IMR-90 (cell line): ENCODE results near the gene CCM2. TPM values are rescaled to one million over a fixed set of nuclear protein-coding genes. Genes with fewer than 3 reads are reported as not detected.

ENCODE experiments used
- ATAC-seq: fragments of 200-7000 bp; cut with Tn5 transposase; 2 replicates; pipeline ENCODE4 v1.9.1; 2020; ENCODE audit warnings: low read depth, mild to moderate bottlenecking, moderate library complexity
- BruUV-seq: library from RNA; stranded (reverse); fragments of 400-500 nt; replicated peaks from 2 replicates; lab custom pipeline; 2021; lab: Mats Ljungman, UMichigan
- CTCF ChIA-PET: fragments of 300-600 bp; formaldehyde crosslinking; extraction: SDS; loops from one replicate; lab custom pipeline; 2021; ENCODE audit warnings: antibody characterized with exemption; lab: Yijun Ruan, JAX
- POLR2A ChIA-PET: fragments of 300-600 bp; sonication (Branson Sonifier 250); formaldehyde crosslinking; loops from one replicate; lab custom pipeline; 2022; ENCODE audit warnings: antibody characterized with exemption; ENCODE audit not compliant: unreplicated experiment; lab: Charles Lee
- DNase-seq: peaks from one replicate; pipeline ENCODE4 v3.0.0; 2013
- H2AFZ ChIP-seq: replicated peaks from 2 replicates; pipeline ENCODE3; 2013; ENCODE audit warnings: low read length, mild to moderate bottlenecking; ENCODE audit not compliant: poor library complexity
- H2AK5ac ChIP-seq: 2 replicates; pipeline ENCODE4 v1.6.1; 2013; ENCODE audit warnings: low read depth, low read length, inconsistent platforms
- H2AK9ac ChIP-seq: replicated peaks from 2 replicates; pipeline ENCODE3; 2013; ENCODE audit warnings: mild to moderate bottlenecking, low read depth, low read length, moderate library complexity; ENCODE audit not compliant: poor library complexity
- H2BK120ac ChIP-seq: 2 replicates; pipeline ENCODE4 v1.6.1; 2013; ENCODE audit warnings: low read depth, low read length, inconsistent platforms
- H2BK15ac ChIP-seq: 3 replicates; pipeline ENCODE4 v1.6.1; 2013; ENCODE audit warnings: low read depth, low read length, inconsistent platforms
- H2BK20ac ChIP-seq: 2 replicates; pipeline ENCODE4 v1.6.1; 2013; ENCODE audit warnings: low read depth, mild to moderate bottlenecking, inconsistent platforms, low read length, moderate library complexity
- H2BK5ac ChIP-seq: 2 replicates; pipeline ENCODE4 v1.6.1; 2013; ENCODE audit warnings: mild to moderate bottlenecking, low read depth, low read length, inconsistent platforms; ENCODE audit not compliant: poor library complexity, severe bottlenecking
- H3K14ac ChIP-seq: replicated peaks from 2 replicates; pipeline ENCODE4 v1.6.1; 2013; ENCODE audit warnings: low read depth, low read length, inconsistent platforms
- H3K18ac ChIP-seq: 2 replicates; pipeline ENCODE4 v1.6.1; 2013; ENCODE audit warnings: low read depth, low read length, control low read depth
- H3K23ac ChIP-seq: 2 replicates; pipeline ENCODE4 v1.6.1; 2013; ENCODE audit warnings: low read depth, low read length, inconsistent platforms
- H3K27ac ChIP-seq: 2 replicates; pipeline ENCODE4 v1.5.1; 2013; ENCODE audit warnings: mild to moderate bottlenecking, control low read depth, low read length; ENCODE audit not compliant: insufficient read depth
- H3K27me3 ChIP-seq: 2 replicates; pipeline ENCODE4 v1.6.1; 2013; ENCODE audit warnings: low read length; ENCODE audit not compliant: control insufficient read depth, insufficient read depth
- H3K36me3 ChIP-seq: 2 replicates; pipeline ENCODE4 v1.6.1; 2013; ENCODE audit warnings: low read length, mixed read lengths; ENCODE audit not compliant: control insufficient read depth, insufficient read depth
- H3K4ac ChIP-seq: 2 replicates; pipeline ENCODE4 v1.6.1; 2013; ENCODE audit warnings: low read depth, low read length, inconsistent platforms
- H3K4me1 ChIP-seq: 2 replicates; pipeline ENCODE4 v1.6.1; 2013; ENCODE audit warnings: low read length, mixed read lengths; ENCODE audit not compliant: control insufficient read depth, insufficient read depth
- H3K4me2 ChIP-seq: 2 replicates; pipeline ENCODE4 v1.6.1; 2013; ENCODE audit warnings: low read depth, mild to moderate bottlenecking, control low read depth, low read length, moderate library complexity
- H3K4me3 ChIP-seq: 2 replicates; pipeline ENCODE4 v1.5.1; 2013; ENCODE audit warnings: low read depth, mild to moderate bottlenecking, control low read depth, low read length, moderate library complexity; ENCODE audit not compliant: insufficient read depth
- H3K56ac ChIP-seq: 2 replicates; pipeline ENCODE4 v1.6.1; 2013; ENCODE audit warnings: low read length, inconsistent platforms; ENCODE audit not compliant: insufficient read depth; ENCODE audit errors: extremely low read depth
- H3K79me1 ChIP-seq, 2 experiments: 2 replicates each; pipeline ENCODE4 v1.6.1; 2013; ENCODE audit warnings: low read length in 2 of 2, inconsistent platforms in 1 of 2, low read depth in 1 of 2
- H3K9ac ChIP-seq: 2 replicates; pipeline ENCODE4 v1.6.1; 2013; ENCODE audit warnings: low read depth, low read length, control low read depth
- H3K9me1 ChIP-seq: 2 replicates; pipeline ENCODE4 v1.6.1; 2013; ENCODE audit warnings: low read length, inconsistent platforms; ENCODE audit not compliant: insufficient read depth
- H3K9me3 ChIP-seq: 2 replicates; pipeline ENCODE4 v1.6.1; 2013; ENCODE audit warnings: low read length; ENCODE audit not compliant: control insufficient read depth, insufficient read depth
- H4K20me1 ChIP-seq: 2 replicates; pipeline ENCODE4 v1.6.1; 2013; ENCODE audit warnings: low read length, inconsistent platforms; ENCODE audit not compliant: insufficient read depth
- H4K5ac ChIP-seq: 2 replicates; pipeline ENCODE4 v1.6.1; 2013; ENCODE audit warnings: mild to moderate bottlenecking, low read depth, low read length, control low read depth
- H4K8ac ChIP-seq, 2 experiments: 2 replicates each; pipeline ENCODE4 v1.6.1; 2013; ENCODE audit warnings: low read depth in 2 of 2, low read length in 2 of 2, control low read depth in 1 of 2, inconsistent platforms in 1 of 2
- H4K91ac ChIP-seq: 2 replicates; pipeline ENCODE4 v1.6.1; 2013; ENCODE audit warnings: low read depth, low read length, inconsistent platforms; ENCODE audit not compliant: insufficient read depth
- BHLHE40 ChIP-seq: fragments of 150-350 bp; IDR thresholded peaks from 2 replicates; pipeline ENCODE4 v1.6.1; 2016; ENCODE audit warnings: mild to moderate bottlenecking, low read depth, low read length
- CHD1 ChIP-seq: IDR thresholded peaks from 2 replicates; pipeline ENCODE4 v1.6.1; 2012; ENCODE audit warnings: low read depth, low read length, improper control_type of control experiment
- FOS ChIP-seq: fragments of 150-350 bp; IDR thresholded peaks from 2 replicates; pipeline ENCODE4 v1.6.1; 2016; ENCODE audit warnings: low read depth, low read length
- MAFK ChIP-seq: IDR thresholded peaks from 2 replicates; pipeline ENCODE4 v1.6.1; 2012; ENCODE audit warnings: low read depth, low read length, improper control_type of control experiment
- MAZ ChIP-seq: IDR thresholded peaks from 2 replicates; pipeline ENCODE4 v1.6.1; 2012; ENCODE audit warnings: low read depth, mild to moderate bottlenecking, low read length, improper control_type of control experiment, moderate library complexity, borderline replicate concordance
- MXI1 ChIP-seq: IDR thresholded peaks from 2 replicates; pipeline ENCODE4 v1.6.1; 2012; ENCODE audit warnings: low read depth, mild to moderate bottlenecking, low read length, moderate library complexity, borderline replicate concordance
- NFE2L2 ChIP-seq: fragments of 150-350 bp; IDR thresholded peaks from 2 replicates; pipeline ENCODE4 v1.6.1; 2016; ENCODE audit warnings: low read depth, mild to moderate bottlenecking, low read length
- POLR2A ChIP-seq: IDR thresholded peaks from 2 replicates; pipeline ENCODE4 v1.6.1; 2012; ENCODE audit warnings: mild to moderate bottlenecking, low read depth, low read length
- RAD21 ChIP-seq: IDR thresholded peaks from 2 replicates; pipeline ENCODE4 v1.6.1; 2012; ENCODE audit warnings: low read length, improper control_type of control experiment
- RFX5 ChIP-seq: IDR thresholded peaks from 2 replicates; pipeline ENCODE4 v1.8.0; 2012; ENCODE audit warnings: low read depth, mild to moderate bottlenecking, low read length, moderate library complexity
- SMC3 ChIP-seq: fragments of 150-350 bp; IDR thresholded peaks from 2 replicates; pipeline ENCODE4 v1.6.1; 2016; ENCODE audit warnings: low read depth, mild to moderate bottlenecking, antibody characterized with exemption, low read length, moderate library complexity
- WGBS, 2 experiments: methylation state at CpG; one replicate each; pipeline versions ENCODE4 v1.1.5 to v1.1.7; 2013; ENCODE audit warnings: missing lambda C conversion rate in 2 of 2; ENCODE audit not compliant: insufficient read length in 1 of 2; ENCODE audit errors: extremely low coverage in 2 of 2; 5-methylcytosine and 5-hydroxymethylcytosine counted together
- dilution Hi-C: fragments of 300-500 bp; cut with HindIII; formaldehyde crosslinking; loops from one replicate; pipeline ENCODE4 v1.14.3; 2018; ENCODE audit warnings: low sequenced_read_pairs; ENCODE audit not compliant: unreplicated experiment
- in situ Hi-C: fragments of 300-500 bp; cut with MboI; formaldehyde crosslinking; loops from 3 replicates; pipeline ENCODE4 v1.14.3; 2019; ENCODE audit warnings: low sequenced_read_pairs, inconsistent platforms, mixed read lengths
- intact Hi-C: fragments of 100-400 bp; cut with micrococcal nuclease; formaldehyde crosslinking; loops from 2 replicates; pipeline ENCODE4 v1.10.0; 2022
- polyA plus RNA-seq, 3 experiments: library from polyadenylated mRNA; depleted of rRNA; stranded (reverse); fragments of >200 nt; gene quantifications; 2 replicates each; pipeline ENCODE4 v1.2.3, GENCODE V29; 2012; ENCODE audit warnings: low replicate concordance in 1 of 3
- total RNA-seq: library from RNA; depleted of rRNA; stranded (reverse); fragments of >200 nt; gene quantifications from 2 replicates; pipeline ENCODE4 v1.2.3, GENCODE V29; 2012
- TF ChIP-seq, protein P1 (sequence below): fragments of 150-350 bp; IDR thresholded peaks from 2 replicates; pipeline ENCODE4 v1.6.1; 2017; ENCODE audit warnings: mild to moderate bottlenecking, antibody characterized with exemption, low read length, low read depth
- TF ChIP-seq, protein P2 (sequence below): fragments of 150-350 bp; IDR thresholded peaks from 2 replicates; pipeline ENCODE4 v1.6.1; 2016; ENCODE audit warnings: low read depth, mild to moderate bottlenecking, low read length, moderate library complexity, borderline replicate concordance

Gene CCM2
- total and polyA plus RNA-seq, 2 of the 4 experiments (the other 2 are of a cell fraction), result 65.2 to 78.5 TPM

DNA sequence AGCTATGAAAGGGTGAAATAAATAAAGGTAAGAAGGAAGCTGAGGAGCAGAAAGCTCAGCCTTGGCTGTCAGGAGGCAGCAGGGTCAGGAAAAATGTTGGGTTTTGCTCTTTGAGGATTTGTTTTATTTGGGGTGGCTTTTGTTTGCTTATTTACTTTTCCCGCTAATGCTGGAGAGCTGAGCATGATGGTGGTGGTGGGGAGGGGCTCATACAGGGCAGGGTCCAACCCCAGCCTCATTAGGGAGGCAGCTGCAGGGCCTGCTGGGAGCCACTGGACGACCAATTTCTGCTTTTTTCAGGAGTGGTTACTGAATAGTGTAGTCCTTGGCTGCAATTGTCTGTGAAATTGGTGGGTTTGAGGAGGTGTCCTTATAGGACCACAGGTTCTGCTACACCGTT is 36.3 kb downstream of the CCM2 start:
- peaks cover 28% of the 10 kb centered on the region for H3K9me1 ChIP-seq
- H2BK120ac ChIP-seq, result no peak overlapping the region
- no peak overlapping the region for H4K91ac ChIP-seq
- H3K27ac ChIP-seq, result no peak overlapping the region
- no peak overlapping the region for H4K5ac ChIP-seq
- no peak for ATAC-seq
- no peak for DNase-seq
- H3K36me3 ChIP-seq, result peaks cover 10% of the 10 kb centered on the region
- H3K9me3 ChIP-seq, result no peaks in the 10 kb centered on the region
- WGBS, 2 experiments, result no CpG with 5 or more reads among the region's 3 CpGs
- dilution Hi-C loops, result loop anchor here (10.0 kb wide), 1 partner anchor 58 kb away; no protein-coding TSS in a partner anchor
- H2BK15ac ChIP-seq, result no peak overlapping the region
- no peak overlapping the region for H2AK5ac ChIP-seq
- intact Hi-C loops, result no loop called here
- H3K23ac ChIP-seq, result no peak overlapping the region
- H2AFZ ChIP-seq, result no peak overlapping the region
- peaks cover 9% of the 10 kb centered on the region for H3K4me1 ChIP-seq
- no peak overlapping the region for H3K4me3 ChIP-seq
- H4K20me1 ChIP-seq, result peaks cover 55% of the 10 kb centered on the region
- no peak overlapping the region for H2AK9ac ChIP-seq
- no peaks in the 10 kb centered on the region for H3K27me3 ChIP-seq
- H3K56ac ChIP-seq, result no peak overlapping the region
- in situ Hi-C loops, result no loop called here
- no peak overlapping the region for H2BK20ac ChIP-seq
- BruUV-seq, result no TSS peak
- no peak overlapping the region for H3K14ac ChIP-seq
- no peak overlapping the region for H4K8ac ChIP-seq
- no peak overlapping the region for H3K4ac ChIP-seq
- no peak overlapping the region for H2BK5ac ChIP-seq
- no peak overlapping the region for H3K4me2 ChIP-seq
- TF ChIP-seq BHLHE40 (no peak), MAZ (no peak), SMC3 (no peak), RAD21 (no peak), FOS (no peak), POLR2A (no peak), RFX5 (no peak), CHD1 (no peak), NFE2L2 (no peak), MXI1 (no peak), MAFK (no peak)
- TF ChIP-seq, protein P1, sequence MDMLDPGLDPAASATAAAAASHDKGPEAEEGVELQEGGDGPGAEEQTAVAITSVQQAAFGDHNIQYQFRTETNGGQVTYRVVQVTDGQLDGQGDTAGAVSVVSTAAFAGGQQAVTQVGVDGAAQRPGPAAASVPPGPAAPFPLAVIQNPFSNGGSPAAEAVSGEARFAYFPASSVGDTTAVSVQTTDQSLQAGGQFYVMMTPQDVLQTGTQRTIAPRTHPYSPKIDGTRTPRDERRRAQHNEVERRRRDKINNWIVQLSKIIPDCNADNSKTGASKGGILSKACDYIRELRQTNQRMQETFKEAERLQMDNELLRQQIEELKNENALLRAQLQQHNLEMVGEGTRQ, result no peak
- TF ChIP-seq, protein P2, sequence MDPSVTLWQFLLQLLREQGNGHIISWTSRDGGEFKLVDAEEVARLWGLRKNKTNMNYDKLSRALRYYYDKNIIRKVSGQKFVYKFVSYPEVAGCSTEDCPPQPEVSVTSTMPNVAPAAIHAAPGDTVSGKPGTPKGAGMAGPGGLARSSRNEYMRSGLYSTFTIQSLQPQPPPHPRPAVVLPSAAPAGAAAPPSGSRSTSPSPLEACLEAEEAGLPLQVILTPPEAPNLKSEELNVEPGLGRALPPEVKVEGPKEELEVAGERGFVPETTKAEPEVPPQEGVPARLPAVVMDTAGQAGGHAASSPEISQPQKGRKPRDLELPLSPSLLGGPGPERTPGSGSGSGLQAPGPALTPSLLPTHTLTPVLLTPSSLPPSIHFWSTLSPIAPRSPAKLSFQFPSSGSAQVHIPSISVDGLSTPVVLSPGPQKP, result no peak
- H3K18ac ChIP-seq, result no peak overlapping the region
- peaks cover 44 to 72% of the 10 kb centered on the region in 2 experiments for H3K79me1 ChIP-seq
- ChIA-PET CTCF (no interaction called here), POLR2A (no interaction called here)
- no peak overlapping the region for H3K9ac ChIP-seq
